Right renal cortex interstitium (tissue), 3 donors: ENCODE data around the gene GPC6. TPM values are rescaled to one million over a fixed set of nuclear protein-coding genes. Genes with fewer than 3 reads are reported as not detected.
"Not testable (repeated sequence)": the region's sequence is repeated elsewhere in the genome, so short reads cannot be mapped to it uniquely, and the experiment has no call there.

Source experiments
- DNase-seq, 3 donors: peaks; one replicate each; pipeline ENCODE4 v3.0.0-alpha.2; 2013; ENCODE audit warnings: low read depth in 3 of 3, low spot score in 2 of 3
- polyA plus RNA-seq, 3 donors: library from polyadenylated mRNA; unstranded; fragments of 120-200 nt; gene quantifications; one replicate each; pipeline ENCODE4 v1.2.1, GENCODE V29; 2013; ENCODE audit not compliant: insufficient read length in 3 of 3

Gene GPC6
- polyA plus RNA-seq, 3 donors, result 56.7 to 71.0 (median 65.8) TPM

DNA sequence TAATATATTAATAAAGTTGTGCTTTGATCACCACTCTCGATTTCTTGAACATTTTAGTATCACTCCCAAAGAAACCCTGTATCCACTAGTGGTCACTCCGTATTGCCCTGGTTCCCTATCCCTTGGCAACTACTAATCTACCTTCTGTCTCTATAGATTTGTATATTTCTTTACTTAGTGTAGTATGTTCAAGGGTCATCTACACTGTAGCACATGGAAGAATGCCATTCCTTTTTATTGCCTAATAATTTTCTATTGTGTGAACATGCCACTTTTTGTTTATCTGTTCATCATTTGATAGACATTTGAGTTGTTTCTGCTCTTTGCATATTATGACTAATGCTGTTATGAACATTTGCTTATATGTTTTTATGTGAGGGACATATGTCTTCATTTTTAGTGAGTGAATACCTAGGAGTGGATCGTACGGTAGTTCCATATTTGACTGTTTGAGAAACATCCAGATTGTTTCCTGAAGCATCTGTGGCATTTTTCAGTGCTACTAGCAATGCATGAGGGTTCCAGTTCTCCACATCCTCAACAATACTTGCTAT, 254.0 kb downstream of the GPC6 start:
- DNase-seq, result no peak

DNA sequence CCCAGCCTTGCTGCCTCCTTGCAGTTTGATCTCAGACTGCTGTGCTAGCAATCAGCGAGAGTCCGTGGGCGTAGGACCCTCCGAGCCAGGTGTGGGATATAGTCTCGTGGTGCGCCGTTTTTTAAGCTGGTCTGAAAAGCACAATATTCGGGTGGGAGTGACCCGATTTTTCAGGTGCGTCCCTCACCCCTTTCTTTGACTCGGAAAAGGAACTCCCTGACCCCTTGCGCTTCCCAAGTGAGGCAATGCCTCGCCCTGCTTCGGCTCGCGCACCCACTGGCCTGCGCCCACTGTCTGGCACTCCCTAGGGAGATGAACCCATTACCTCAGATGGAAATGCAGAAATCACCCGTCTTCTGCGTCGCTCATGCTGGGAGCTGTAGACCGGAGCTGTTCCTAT, 269.5 kb downstream of the GPC6 start:
- not testable (repeated sequence) for DNase-seq

DNA sequence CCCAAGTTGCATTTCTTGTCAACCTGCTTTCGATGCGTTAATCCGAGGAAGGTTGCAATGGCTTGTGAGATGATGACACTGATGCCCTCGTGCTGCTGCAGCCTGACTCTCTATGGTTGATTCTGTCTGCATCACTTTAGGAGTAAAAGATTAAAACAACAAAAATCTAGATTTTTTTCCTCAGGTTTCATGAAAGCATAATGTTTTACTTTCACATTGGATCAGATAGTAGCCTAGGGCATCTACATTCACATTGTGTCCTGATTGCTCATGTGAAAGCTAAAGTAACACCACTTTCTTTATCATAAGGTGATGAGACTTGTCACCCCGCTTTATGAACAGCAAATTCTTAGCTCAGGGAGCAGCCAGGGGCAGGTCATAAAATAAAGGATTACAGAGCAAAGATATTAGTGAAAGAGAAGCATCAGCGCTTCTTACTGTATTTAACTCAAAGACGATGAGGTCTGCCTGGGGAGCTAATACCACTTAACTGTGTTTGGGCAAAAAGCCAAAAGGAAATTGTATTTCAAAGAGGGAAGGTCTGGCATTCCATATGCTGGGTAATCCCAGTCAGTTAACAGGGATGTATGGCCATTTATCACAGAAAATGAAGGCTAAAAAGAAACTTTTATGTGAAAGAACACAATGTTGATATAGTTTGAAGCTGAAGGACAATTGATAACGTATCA, 270.5 kb downstream of the GPC6 start:
- DNase-seq, result peak in 1 of 3 donors; percentile 16

DNA sequence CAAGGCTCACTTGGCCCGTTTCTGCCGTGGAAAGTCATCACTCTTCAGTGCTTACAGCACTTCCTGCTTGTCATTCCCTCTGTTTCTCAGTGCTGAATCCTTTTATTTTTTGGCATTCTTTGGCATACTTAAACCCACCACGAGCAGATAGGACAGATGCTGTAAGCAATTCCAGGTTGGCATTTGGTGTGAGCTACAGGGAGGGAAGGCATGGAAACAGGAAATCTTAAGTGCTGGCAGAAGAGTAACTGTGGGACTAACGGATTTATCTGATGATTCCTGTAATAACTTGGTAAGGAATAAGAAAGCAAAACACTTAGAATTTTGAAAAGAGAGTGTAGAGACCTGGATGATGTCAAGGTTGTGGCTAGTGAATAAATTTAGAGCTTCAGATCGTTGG, 273.4 kb downstream of the GPC6 start:
- DNase-seq, result no peak

DNA sequence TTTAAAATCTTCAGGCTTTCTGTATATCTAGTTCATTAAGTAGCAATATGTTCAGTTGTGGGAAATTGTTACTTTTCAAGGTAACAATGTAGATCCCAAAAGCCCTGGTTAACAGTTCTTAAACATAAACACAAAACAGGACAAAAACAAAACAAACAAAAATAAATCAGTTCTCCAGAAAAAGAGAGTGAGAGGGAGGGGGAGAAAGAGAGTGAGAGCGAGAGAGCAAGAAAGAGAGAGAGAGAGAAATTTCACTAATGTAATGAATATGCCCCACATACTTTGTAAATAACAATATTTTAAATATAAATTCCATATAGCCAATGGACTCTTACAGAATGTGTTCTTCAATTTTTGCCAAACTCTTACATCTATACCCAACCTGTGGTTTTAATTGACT, 275.5 kb downstream of the GPC6 start:
- no peak for DNase-seq

DNA sequence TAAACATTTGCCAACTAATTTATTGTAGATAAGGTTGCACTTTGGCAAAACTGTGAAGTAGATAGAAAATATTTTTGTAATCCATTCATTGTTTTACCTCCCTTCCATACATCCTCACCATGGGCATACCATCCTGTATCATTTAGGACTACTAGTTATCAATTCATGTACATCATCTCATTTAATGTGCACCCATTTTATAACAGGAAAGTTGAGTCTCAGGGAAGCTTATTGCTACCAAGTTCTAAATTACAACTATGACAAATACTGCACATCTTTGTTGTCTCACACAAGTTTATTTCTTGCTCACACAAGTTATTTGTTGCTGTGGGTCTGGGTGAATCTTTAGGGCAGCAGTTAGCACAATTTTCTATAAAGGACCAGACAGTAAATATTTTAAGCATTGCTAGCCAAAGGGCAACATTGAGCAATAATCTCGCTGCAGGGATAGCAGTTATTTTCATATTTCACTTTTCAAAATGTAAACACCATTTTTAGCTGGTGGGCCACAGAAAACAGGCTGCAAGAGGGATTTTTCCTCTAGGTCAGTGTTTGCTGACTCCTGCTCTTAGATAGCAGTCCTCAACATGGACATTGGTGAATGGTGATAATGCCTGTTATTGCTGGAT, 276.5 kb downstream of the GPC6 start:
- no peak for DNase-seq

DNA sequence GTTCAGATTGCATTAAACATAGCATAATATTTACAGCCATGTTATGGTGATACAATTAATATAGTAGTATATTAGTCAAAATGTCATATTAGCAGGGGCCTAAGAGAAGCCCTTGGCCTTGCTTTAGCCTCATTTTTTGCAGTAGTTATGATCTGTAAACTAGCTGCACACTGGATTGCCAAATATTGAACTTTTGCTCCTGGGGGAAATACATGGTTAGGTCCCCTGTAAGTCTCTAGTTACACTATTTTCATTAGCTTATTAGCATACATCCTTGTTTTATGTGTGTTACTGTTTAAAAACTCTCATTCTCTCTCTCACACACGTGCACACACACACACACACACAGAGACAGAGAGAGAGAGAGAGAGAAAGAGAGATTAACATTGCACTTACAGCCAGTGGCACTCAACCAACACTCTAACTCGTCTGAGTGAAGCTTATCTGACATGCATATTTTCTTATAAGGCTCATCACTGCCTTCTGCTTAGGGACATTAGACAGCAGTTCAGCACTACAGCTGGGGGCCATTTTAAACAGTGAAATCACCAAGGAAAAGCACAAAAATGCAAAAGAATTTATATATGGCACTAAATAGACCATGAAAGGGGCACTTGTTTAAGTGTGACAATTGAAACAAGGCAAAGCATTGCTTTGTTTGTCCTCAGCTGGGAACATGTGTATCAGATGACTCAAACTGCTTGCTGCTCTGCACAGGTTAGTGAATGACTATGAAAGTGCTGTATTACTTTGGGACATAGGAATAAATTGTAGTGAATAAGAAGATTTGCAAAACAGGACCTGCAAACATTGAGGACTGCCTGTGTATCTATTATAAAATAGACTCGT, 278.7 kb downstream of the GPC6 start:
- no peak for DNase-seq

DNA sequence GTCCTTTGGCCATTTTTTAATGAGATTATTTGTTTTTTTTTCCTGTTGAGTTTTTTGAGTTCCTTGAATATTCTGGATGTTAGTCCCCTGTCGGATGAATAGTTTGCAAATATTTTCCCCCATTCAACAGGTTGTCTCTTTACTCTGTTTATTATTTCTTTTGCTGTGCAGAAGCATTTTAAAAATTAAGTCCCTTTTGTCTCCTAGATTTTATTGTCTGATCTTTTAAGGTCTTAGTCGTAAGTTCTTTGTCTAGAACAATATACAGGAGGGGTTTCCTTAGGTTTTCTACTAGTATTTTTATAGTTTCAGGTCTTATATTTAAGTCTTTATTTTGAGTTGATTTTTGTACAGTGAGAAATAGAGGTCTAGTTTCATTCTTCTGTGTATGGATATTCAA, 284.4 kb downstream of the GPC6 start:
- no peak for DNase-seq

DNA sequence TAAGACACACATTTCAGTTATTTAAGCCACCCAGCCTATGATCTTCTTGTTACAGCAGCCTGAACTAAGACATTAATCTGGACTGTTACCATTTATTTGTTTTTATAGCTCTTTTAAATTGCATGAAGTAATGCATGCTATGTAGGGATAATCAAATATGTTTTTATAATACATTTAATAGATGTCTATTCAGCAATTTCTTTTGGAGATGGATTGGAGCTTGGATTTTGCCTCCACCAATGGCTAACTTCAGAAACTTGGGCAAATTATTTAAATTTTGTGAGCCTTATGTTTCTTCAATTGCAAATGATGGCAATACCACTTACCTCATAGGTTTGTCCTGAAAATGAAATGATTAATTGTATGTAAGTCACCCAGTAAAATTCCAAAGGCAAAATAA, 288.7 kb downstream of the GPC6 start:
- no peak for DNase-seq

DNA sequence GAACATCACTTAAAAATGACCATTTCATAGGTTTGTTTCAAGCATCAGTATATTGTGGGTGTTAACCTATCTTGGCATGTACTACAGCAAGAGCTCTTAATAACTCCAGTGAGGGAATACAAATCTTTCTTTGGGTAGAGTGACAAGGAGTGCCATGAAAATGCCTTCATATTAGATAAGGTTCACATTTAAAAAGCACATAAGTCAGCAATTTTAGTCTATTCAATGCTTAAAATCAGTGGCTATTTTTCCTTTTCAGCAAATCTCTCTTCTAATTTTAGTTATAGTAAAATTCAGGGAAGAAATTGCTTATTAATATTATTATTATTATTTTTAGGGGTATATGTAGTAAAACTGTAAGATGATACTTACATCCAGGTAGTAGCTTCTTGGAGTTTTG, 291.1 kb downstream of the GPC6 start:
- DNase-seq, result no peak

DNA sequence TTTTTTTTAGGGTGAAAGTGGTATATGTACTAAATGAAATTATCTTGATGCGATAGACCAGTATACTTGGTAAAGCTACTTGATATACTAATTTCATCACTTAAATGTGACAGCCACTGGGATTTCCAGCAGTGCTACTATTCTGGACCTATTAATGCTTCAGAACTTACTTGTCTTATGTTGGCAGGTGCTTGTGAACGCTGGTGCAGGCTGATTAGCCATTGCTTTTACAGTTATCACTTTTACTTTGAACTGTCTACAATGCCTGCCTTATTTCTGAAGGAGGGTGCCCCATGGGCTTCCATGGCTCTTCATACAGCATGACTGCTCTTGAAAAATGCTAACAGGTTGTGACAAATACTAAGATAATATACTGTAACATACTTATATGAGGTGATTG, 294.7 kb downstream of the GPC6 start:
- no peak for DNase-seq

DNA sequence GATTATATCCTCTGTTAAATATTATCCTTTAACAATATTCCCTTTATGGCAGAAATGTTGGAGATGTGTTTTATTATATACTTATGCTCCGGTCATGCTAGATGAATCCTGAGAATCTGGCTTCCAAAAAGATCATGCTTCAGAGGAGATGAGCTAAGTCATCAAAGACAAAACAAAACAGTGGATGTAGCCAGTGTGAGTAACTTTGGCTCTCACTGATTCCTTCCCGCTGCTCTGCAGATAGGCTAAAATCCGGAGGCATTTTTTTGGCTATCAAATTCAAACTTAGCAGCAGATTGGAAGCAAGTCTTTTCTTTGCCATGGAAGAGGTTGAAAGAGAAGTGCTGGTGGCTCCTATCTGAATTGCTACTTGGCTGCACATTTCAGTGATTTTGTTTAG, 295.9 kb downstream of the GPC6 start:
- no peak for DNase-seq

DNA sequence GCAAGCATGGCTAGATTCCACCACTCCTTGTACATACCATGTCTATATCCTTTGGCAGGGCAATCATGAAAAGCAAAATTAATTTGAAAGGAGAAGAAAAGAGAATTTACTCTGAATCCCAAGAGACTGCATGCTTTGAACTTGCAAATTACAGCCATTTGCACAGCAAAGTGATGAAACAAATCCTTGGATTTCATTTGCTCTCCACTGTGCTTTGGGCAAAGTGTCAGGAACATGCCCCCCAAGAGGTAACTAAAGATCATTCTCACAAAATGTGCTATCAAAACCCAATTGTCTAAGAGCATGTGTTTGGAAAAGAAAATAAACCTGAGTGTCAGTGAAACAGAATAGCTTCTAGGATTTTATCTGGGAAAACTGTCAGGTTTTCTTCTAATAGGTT, 298.5 kb downstream of the GPC6 start:
- no peak for DNase-seq

DNA sequence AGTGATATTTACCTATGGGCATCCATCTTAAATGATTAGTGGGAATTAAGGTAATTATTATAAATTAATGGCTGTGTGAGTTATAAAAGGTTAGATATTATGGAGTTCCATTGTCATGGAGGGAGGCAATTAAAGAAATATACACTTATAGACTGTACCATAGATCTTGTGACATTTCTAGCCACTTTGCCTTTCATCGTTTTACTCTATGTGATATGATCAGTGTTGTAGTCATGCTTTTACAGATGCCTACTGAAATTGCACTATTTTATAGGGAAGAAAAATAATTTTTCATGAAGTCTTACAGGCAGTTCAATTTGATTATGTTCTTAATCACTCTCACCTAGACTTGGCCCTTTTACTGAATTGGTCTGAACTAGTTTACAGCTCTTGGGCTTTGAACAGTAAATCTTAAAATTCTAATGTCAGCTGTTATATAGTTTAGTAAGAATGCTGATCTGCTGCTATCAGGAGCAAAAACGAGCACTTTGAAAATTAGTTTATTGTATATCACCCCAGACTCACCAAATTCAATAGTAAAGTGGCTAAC, 301.2 kb downstream of the GPC6 start:
- DNase-seq, result no peak

DNA sequence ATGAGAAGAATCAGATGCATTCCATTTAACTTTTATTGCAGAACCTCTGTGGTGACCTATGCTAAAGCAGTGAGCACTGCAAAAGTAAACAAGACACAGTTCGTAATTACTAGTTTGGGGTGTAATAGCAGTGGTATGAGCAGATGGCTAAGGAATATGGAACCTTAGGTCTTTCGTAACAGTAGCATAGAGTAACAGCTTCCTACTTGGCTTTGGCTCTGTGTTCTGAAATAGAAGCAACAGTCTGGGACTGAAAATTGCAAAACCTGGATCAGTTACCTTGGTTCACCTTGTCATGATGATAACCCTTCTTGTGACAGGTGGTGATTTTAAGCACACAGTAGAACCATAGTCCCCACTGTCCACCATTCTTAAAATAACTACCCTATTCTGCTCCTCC, 303.4 kb downstream of the GPC6 start:
- no peak for DNase-seq

DNA sequence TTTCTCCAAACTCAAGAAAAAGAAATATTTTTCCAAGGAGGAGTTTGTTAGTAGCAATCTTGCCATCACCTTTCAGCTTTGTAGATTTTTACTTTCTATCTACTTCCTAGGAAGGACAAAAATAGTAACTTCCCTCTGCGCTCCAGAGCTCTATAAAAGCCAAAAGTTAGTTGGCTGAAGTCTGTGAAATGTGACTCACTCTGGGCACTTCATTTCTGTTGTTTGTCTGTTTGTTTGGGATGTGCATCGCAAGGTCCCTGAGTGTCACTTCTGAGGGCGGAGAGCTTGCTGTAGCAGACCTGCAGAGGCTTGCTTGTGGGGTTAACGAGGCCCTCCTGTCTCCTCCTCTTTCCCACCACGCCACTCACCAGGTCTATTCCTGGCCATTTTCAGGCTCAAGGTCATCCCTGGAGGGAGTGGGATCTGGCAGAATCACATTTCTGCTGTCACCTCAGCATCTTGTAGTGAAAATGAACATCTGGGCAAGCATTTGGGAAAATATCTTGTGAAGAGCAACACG, 307.6 kb downstream of the GPC6 start:
- DNase-seq, result no peak

DNA sequence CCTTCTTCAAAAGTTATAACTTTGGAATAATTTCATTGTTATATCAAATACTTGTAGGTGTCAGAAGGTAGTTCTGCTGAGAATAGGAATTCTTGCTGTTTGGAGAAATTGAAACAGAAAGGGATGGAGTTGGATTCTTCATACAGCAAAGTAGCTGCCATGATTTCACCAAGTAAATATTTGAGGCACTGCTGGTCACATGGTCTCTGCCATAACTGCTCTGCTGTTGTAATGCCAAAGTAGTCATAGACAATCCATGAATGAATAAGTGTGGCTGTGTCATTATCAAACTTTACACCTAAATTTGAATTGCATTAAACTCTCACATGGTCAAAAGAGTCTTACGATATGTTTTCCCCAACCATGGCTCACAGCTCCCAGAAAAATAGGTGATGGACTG, 308.6 kb downstream of the GPC6 start:
- no peak for DNase-seq

DNA sequence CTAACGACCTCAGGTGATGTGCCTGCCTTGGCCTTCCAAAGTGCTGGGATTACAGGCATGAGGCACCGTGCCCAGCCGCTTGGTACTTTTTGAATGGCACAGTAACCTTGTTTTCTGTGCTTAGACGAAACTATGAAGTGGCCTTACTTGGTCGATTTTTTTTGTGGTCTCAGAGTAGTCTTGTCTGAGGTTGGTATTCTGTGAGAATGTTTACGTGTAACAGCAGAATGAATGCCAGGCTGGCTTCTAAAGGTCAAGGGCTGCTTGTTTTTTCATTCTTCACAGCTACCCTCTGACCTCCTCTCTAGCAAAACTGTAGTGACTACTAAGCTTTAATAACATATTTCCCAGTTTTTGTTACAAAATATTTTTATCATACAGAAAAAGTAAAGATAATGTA, 313.3 kb downstream of the GPC6 start:
- DNase-seq, result no peak

DNA sequence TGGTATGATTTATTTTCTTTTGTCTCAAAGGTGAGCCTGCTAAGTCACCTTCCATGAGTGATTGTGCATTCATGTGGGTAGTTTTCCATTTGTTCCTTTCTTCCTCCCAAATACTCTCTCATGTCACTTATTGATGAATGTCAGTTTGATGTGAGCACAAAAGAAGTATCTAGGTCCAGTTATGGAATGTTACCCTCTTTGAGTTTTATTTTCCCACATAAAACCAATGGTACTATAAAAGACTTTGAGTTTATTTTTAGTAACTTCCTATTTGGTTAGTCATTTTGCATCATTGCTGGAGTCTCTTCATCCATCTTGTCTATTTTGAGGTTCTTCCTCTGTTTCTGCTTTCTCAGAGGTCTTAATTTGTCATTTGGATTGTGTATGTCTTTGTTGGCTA, 321.3 kb downstream of the GPC6 start:
- DNase-seq, result no peak

DNA sequence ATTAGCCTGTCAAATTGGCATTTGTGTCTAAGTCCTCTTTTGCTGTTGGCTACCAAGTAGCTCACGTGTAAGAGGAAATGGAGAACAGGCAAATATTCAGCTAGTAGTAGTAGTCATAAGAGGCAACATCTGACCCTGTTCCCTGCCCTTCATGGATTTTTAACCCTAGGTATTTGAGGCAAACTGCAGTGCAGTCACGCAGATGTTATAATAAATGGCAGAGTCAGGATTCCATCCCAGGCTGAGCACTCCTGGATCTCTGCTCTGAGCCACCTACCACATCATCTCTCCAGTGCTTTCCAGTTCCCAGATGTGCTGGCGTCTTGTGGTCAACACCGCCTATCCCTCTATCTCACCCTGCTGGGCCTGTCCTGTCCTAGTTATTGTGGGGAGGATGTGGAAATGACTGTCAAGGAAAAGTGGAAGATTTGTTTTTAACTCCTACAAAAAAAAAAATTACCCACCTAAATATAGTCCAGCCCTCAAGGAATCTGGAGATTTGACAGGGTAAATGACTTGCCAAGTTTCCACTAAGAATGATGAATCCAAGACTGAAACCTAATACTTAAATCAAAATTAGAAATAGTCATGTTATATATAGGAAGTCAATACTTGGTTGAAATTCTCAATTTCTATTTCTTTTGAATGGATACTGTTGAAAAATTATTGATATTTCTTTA, 322.9 kb downstream of the GPC6 start:
- no peak for DNase-seq
